Stimulated activated CD8-positive, alpha-beta memory T cell treated with anti-CD3 and anti-CD28 coated beads, Interleukin-4, amount 100 ng/mL, for 48 hours (primary cell): ENCODE data around the gene SPP2.
A peak's percentile ranks its signal among the peaks of the same experiment; 100 is the strongest.

Experiments used
- DNase-seq: peaks from one replicate; pipeline ENCODE4 v3.0.0-alpha.2; 2020

The SPP2 gene, protein sequence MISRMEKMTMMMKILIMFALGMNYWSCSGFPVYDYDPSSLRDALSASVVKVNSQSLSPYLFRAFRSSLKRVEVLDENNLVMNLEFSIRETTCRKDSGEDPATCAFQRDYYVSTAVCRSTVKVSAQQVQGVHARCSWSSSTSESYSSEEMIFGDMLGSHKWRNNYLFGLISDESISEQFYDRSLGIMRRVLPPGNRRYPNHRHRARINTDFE

GRCh38 chr2:234050455-234051135 is at the start of gene SPP2:
Gene SPP2 (plus strand): TSS chr2:234050702. CDS start chr2:234050787, 85 bp downstream.
- no peak for DNase-seq

DNA sequence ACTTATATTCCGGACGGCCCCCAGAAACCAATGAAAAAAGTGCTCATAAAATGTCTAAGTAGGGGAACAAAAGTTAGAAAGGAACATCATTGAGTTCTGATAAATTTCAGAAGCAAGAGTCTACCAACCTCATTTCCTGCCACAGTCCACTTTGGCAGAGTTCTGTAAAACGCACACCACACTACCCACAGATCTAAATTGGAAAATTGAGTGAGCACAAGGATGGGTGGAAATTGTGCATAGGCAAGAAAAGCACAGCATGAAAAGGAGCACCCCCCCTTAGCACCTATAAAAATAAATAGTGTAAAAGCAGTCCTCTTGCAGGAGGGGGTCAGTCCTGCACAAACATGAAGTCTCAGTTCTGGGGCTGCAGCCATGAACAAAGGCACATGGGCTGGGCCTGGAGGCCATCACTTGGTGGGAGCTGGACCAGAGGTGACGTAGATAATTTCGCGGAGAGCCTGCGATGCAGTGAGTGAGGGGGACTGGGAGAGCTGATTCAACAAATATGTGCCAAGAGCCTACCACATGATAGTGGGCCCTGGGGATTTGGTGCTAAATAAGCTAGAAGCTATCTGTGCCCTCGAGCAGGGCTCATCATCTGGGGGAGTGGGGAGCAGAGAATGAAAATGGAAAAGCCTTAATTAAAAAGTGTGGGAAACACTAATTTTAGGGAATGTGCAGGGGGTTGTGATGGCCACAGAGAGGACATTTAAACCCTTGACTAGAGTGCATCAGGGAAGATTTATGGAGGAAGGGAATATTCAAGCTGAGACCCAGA is 48.9 kb upstream of the SPP2 start:
- DNase-seq, result no peak

GRCh38 chr2:234002281-234002680 is 48.2 kb upstream of the SPP2 start:
- no peak for DNase-seq

DNA sequence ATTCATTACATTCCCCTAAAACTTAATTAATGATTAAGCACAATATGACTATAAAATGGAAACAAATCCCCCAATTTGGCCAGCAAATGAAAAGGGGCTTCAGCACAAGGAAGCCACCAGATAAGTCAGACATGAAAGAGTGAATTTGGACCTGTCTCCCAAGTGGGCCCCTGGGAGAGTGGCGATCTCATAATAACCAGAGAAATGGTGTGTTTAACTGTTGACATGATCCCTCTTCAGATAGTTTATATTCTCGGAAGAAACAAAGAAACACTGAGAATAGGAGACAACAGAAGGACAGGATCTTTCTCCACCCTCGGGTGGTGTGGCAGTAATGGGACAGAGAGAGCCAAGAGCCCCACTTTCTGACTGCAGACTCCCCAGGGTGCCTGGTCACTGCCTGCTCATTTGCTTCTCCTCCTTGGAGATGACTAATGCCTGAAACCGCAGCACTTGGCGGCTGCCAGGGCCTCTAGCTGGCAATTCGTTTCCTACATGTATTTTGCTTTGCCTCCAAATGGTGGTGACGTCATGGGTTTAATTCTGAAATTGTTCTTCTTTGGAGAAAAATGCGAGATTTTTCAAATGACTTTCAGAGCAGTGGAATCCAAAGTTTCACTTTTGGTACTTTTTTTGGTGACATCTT is 46.4 kb upstream of the SPP2 start:
- peak; percentile 54 for DNase-seq

DNA sequence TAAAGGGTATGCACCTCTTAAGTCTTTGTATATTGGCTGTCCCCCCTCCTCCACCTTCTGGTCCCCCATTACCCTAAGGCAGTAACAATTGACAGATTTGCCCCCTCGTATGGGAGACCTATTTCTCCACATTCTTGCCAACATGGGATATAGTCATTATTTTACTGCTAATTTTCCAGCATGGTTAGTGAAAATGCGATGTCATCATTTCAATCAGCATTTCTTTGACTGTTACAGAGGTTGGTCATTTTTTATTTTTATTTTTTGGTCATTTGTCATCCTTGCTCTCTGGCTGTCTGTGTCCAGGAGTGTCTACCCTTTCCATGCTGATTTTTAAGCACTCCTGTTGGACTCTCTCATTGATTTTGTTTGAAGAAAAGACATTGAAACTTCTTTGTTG is 45.4 kb upstream of the SPP2 start:
- DNase-seq, result no peak

DNA sequence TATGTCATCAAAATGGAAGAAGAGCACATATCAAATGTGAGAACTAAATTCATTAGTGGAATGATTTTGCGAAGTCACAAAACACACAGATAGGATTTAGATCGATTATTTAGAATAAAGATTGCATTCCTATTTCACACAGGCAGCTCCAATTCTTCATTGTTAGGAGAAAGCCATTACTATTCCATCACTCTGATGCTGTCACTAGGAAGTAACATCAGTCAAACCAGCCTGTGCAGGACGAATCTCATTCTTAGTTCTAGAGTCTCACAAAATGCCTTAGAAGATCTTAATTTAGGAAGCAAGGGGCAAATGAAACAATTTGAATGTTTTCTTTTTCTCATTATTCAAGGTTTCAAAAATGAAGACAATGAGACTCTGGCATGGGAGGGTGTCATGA is 44.0 kb upstream of the SPP2 start:
- no peak for DNase-seq

GRCh38 chr2:234014427-234014826 is 36.1 kb upstream of the SPP2 start:
- DNase-seq, result no peak

DNA sequence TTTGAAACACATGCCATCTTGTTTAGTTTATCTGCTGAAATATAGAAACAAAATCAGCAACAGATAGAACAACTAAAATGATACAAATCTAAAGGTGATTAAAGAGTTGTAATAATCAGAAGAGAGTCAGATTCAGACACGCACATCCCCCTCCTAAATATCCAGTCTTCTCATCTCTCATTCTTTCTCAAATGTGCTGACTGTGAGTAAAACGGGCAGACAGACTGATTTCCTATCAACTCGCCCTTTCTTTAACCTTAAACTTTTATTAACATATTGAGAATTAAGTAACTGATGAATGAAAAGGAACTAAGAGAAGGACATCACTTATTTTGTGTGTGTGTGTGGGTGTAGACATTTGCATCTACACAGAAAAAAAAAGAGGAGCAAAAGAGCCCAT is 34.6 kb upstream of the SPP2 start:
- DNase-seq, result no peak

- no peak for DNase-seq
Observed at GRCh38 chr2:234019896-234020295, 30.6 kb upstream of the SPP2 start.

- DNase-seq, result no peak
Observed at GRCh38 chr2:234020332-234020731, 30.2 kb upstream of the SPP2 start.

- no peak for DNase-seq
Observed at GRCh38 chr2:234022424-234022823, 28.1 kb upstream of the SPP2 start.

- DNase-seq, result no peak
Observed at GRCh38 chr2:234024304-234024703, 26.2 kb upstream of the SPP2 start.

- no peak for DNase-seq
Observed at GRCh38 chr2:234025466-234025865, 25.0 kb upstream of the SPP2 start.

GRCh38 chr2:234025891-234026401 is 24.6 kb upstream of the SPP2 start:
- no peak for DNase-seq

- DNase-seq, result no peak
Observed at GRCh38 chr2:234026693-234027254, 23.7 kb upstream of the SPP2 start.

GRCh38 chr2:234027641-234028040 is 22.9 kb upstream of the SPP2 start:
- no peak for DNase-seq

DNA sequence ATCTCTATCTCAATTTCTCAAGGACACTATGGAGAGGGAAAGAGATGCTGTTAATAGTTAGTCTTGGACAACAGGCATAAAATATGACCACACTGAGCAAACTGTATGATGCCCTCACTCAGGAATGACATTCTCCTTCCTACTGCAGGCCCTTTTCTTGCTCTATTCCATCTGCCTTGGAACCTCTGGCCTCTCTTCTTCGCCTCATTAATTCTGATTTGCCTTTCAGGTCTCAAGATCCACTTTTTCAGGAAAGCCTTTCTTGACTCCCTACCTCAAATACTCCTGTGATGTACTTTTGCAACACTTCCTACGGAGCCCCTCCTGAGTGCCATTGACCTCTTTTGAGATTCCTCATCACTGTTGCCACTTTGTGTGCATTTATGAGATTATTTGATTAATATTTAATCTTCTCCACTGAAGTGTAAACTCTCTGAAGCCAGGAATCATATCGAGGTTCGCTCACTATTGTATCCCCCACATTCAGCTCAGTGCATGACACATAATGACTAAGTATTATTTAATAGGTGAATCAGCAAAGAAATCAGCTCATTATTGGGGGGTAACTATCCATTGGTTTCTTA is 21.3 kb upstream of the SPP2 start:
- DNase-seq, result no peak

GRCh38 chr2:234031207-234031606 is 19.3 kb upstream of the SPP2 start:
- no peak for DNase-seq

GRCh38 chr2:234032279-234032856 is 18.1 kb upstream of the SPP2 start:
- DNase-seq, result no peak

- DNase-seq, result no peak
Observed at GRCh38 chr2:234033174-234033573, 17.3 kb upstream of the SPP2 start.

DNA sequence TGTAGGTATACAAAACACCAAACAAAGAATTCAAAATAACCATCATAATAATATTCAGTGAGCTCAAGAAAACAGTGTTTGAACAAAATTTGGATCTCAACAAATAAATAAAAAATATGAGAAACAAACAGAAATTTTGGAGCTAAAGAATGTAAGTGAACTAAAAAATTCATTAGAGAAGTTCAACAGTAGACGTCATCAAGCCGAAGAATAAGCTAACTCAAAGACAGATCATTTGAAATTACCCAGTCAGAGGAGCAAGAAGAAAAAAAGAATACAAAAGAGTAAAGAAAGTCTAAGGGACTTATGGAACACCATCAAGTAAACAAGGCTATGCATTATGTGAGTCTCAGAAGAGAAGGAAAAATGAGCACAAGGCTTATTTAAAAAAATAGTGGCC is 16.6 kb upstream of the SPP2 start:
- DNase-seq, result no peak
